Ammon's horn (tissue), 1 donor: ENCODE data around the gene KCNN2.
A peak's percentile ranks its signal among the peaks of the same experiment; 100 is the strongest.

Experiments
- DNase-seq: peaks from one replicate; pipeline ENCODE4 v3.0.0-alpha.2; 2016; ENCODE audit warnings: low spot score

The KCNN2 gene

DNA sequence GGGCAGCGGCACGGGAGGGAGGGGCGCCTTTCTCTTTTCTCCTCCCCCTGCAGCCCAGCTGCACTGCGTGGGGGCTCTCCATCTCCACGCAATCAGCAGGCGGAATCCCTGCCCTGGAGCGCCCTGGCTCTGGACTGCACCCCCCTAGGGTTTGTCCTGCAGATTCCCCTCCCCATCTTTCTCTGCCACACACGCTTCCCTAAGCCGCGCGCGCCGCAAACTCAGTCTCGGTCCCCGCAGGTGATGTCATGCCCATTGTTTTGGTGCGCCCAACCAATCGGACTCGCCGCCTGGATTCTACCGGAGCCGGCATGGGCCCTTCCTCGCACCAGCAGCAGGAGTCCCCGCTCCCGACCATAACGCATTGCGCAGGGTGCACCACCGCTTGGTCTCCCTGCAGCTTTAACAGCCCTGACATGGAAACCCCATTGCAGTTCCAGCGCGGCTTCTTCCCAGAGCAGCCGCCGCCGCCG lies at the start of gene KCNN2:
TSS of gene KCNN2 (plus strand) at position 347 of the 473 bp plus-strand sequence. CDS start at position 417, 70 bp downstream.
- DNase-seq: peak; percentile 91

DNA sequence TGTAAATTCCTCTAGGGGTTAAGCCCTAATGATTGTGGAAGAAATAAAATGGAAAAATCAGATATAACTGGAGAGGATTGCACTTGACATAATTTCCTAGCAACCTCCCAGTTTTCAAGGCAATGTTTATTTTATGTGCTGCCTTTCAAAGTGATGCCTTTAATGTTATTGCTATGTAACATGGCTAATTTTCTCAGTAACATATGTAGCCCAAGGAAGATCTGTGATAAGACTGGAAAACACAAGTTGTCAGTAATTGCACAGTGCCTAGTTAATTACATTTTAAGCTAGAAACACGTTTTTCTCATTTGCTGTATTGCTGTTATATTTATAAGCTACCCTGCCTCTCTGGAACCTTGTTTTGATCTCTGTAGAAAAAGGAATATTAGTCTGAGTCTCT lies 49.2 kb upstream of the KCNN2 start:
- DNase-seq: no peak

DNA sequence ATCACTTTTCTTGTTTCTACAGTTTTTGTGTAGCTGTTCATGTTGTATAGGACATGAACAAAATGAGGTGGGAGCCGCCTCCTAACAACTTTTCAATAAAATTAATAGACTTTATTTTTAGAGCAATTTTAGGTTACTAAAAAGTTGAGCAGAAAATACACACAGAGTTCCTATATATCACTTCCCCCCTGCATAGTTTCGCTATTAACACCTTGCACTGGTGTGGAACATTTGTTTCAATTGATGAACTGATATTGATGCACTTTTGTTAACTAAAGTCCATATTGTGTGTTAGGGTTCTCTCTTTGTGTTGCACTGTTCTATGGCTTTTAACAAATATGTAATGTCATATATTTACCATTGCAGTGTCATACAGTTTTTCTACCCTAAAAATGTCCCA lies 47.8 kb upstream of the KCNN2 start:
- no peak for DNase-seq

GRCh38 chr5:114316167-114316566 lies 45.7 kb upstream of the KCNN2 start:
- DNase-seq: no peak

GRCh38 chr5:114317751-114318150 lies 44.1 kb upstream of the KCNN2 start:
- DNase-seq: no peak

DNA sequence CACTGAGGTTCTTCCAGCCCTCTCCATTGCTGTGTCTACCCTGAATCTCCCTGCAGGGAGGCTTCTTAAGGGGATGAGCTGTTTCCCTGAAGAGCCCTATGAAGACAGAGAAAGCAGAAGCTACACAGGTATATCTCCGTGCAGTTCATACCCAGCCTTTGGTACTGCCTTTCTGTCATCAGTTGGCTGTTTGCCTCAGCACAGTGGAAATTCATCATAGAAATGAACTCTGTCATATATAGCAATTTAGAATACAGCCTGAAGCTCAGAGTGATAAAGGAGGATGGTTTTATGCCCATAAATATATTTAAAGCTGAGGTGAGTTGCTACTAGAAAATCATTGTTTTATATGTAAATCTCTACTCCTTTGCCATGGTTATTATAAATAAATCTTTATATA lies 42.6 kb upstream of the KCNN2 start:
- DNase-seq: no peak

DNA sequence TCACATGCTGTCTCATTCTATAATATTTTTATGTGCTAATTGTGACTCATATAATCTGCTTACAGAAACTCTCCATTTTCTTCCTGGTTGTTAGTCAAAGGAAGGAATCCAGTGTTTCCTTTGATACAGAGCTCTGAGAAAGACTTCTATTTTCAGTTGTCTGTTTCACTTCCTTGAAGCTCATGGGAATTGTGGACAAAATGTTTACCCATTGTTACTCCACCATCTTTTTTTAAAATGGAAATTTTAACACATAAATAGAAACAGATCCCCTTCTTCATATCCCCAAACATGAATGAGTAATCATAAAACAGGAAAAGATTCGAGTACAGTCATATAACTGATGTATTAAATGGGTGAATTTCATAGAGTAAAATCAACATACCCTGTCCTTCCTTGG lies 42.0 kb upstream of the KCNN2 start:
- DNase-seq: no peak

GRCh38 chr5:114324282-114324681 lies 37.6 kb upstream of the KCNN2 start:
- DNase-seq: no peak

DNA sequence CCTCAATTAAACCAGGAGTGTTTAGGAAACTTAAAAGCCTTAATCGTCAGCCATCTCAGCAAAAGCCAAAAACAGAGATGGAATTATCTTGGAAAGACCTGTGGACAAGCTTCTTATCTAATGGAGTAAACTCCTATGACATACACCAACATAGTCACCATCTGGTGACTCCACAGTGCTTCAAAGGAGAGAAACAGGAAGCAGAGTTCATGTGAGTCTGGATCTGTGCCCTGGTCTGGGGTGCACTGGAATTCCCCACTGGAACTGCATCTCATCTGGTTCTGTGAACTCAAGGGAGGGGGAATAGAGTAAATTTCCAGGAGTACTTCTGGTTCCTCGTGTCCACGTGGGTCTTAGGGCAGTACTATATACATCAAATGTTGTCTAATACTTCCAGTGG lies 36.3 kb upstream of the KCNN2 start:
- no peak for DNase-seq

DNA sequence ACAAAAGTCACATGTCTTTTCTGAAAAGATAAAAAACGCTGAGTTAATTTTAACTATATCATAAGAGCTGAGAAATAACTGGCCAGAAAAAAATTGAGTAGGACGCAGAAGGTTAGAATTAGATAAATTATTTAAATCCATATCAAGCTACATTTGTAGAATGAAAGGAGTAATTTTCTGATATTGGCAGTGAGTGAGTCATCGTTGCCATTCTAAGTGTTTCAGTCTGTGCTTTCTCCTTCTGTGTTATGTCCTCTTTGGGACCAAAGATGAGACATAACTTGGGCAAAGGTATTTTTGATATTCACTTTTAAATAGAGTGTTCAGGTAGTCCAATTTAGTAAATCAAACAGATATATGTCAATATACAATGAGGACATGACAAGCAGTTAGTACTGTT lies 34.4 kb upstream of the KCNN2 start:
- no peak for DNase-seq

GRCh38 chr5:114327987-114328386 lies 33.9 kb upstream of the KCNN2 start:
- no peak for DNase-seq

DNA sequence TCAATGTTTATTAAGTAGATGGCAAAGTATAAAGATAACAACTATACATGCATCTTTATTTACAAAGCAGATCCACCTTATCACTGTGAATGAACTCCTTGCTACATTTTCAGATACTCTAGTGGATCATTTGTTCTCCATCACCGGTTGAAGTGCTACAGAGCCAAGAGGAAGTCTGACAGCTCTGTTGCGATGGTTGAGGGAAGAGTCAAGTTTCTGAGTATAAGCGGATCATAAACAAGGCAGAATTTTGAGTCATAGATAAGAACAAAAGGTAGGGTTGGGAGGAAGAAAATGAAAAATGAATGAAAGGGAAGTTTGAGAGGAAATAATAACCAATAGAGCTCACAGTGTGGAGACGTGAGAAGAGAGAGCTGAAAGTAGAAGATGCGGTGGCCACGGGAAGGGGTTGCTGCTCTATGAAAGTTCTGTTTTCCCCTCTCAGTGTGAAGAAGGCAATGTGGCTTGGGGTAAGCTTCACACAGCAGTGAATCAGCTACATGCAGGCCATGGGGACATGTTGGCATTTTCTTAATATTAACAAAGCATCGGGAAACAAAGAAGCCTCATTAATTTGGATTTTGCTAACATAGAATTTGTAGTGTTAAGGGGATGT lies 30.8 kb upstream of the KCNN2 start:
- no peak for DNase-seq

- no peak for DNase-seq
These were observed 29.4 kb upstream of the KCNN2 start for GRCh38 chr5:114332493-114332892.

GRCh38 chr5:114332925-114333324 lies 28.9 kb upstream of the KCNN2 start:
- no peak for DNase-seq

- no peak for DNase-seq
These were observed 26.5 kb upstream of the KCNN2 start for GRCh38 chr5:114335391-114335790.

- no peak for DNase-seq
These were observed 22.8 kb upstream of the KCNN2 start for GRCh38 chr5:114339108-114339507.

GRCh38 chr5:114346181-114346580 lies 15.7 kb upstream of the KCNN2 start:
- no peak for DNase-seq

GRCh38 chr5:114355086-114355830 lies 6.6 kb upstream of the KCNN2 start:
- peak; percentile 19 for DNase-seq

DNA sequence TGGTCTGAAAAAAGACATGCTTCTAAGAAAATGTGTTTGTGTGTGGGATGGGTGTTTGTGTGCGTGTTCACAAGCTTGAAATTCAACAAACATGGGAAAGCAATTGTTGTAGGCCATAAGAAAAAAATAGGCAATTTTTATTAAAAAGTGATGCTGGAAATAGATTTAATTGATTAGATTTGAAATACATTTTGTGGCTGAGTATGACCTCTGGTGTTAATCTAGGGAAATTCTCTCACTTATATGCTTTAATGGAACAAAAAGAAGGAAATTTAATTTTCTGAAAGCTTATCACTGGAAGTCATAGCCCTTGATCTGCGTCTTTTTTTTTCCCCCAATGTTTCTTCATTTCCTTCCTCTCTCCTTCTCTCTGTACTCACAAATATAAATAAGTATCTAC lies 3.5 kb upstream of the KCNN2 start:
- DNase-seq: no peak

- no peak for DNase-seq
These were observed 1.5 kb upstream of the KCNN2 start for GRCh38 chr5:114360357-114360756.

- peak; percentile 53 for DNase-seq
These were observed 800 bp upstream of the KCNN2 start for GRCh38 chr5:114360816-114361723.

DNA sequence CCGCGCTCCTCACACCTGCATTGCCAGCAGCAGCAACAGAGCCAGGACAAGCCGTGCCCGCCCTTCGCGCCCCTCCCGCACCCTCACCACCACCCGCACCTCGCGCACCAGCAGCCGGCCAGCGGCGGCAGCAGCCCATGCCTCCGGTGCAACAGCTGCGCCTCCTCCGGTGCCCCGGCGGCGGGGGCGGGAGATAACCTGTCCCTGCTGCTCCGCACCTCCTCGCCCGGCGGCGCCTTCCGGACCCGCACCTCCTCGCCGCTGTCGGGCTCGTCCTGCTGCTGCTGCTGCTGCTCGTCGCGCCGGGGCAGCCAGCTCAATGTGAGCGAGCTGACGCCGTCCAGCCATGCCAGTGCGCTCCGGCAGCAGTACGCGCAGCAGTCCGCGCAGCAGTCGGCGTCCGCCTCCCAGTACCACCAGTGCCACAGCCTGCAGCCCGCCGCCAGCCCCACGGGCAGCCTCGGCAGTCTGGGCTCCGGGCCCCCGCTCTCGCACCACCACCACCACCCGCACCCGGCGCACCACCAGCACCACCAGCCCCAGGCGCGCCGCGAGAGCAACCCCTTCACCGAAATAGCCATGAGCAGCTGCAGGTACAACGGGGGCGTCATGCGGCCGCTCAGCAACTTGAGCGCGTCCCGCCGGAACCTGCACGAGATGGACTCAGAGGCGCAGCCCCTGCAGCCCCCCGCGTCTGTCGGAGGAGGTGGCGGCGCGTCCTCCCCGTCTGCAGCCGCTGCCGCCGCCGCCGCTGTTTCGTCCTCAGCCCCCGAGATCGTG lies 517 bp downstream of the KCNN2 start:
- DNase-seq: no peak
